Suprapubic skin (tissue), 4 donors: Measurements from ENCODE around the gene NREP. TPM values are rescaled to one million over a fixed set of nuclear protein-coding genes. Genes with fewer than 3 reads are reported as not detected.

ENCODE experiments used
- DNase-seq, 2 donors: peaks; one replicate each; pipeline ENCODE4 v3.0.0-alpha.2; 2019; ENCODE audit warnings: low spot score in 2 of 2
- H3K27ac ChIP-seq: fragments of 200-600 bp; sonication (generic); one replicate; pipeline ENCODE4 v1.5.1; 2019
- H3K27me3 ChIP-seq: fragments of 200-600 bp; sonication (generic); one replicate; pipeline ENCODE4 v1.5.1; 2019
- H3K36me3 ChIP-seq: fragments of 200-600 bp; sonication (generic); one replicate; pipeline ENCODE4 v1.5.1; 2019
- H3K4me1 ChIP-seq: fragments of 200-600 bp; sonication (generic); one replicate; pipeline ENCODE4 v1.5.1; 2019
- H3K4me3 ChIP-seq: fragments of 200-600 bp; sonication (generic); one replicate; pipeline ENCODE4 v1.5.1; 2019; ENCODE audit warnings: mild to moderate bottlenecking
- H3K9me3 ChIP-seq: fragments of 200-600 bp; sonication (generic); one replicate; pipeline ENCODE4 v1.5.1; 2019
- EP300 ChIP-seq: sonication (generic); formaldehyde crosslinking; IDR thresholded peaks from one replicate; pipeline ENCODE4 v1.6.1; 2017; ENCODE audit warnings: antibody characterized with exemption
- POLR2A ChIP-seq, 2 donors: fragments of 450-650 bp; IDR thresholded peaks; one replicate each; pipeline ENCODE4 v1.6.1; 2017; ENCODE audit warnings: antibody characterized with exemption in 2 of 2, mild to moderate bottlenecking in 2 of 2, moderate library complexity in 2 of 2
- POLR2AphosphoS5 ChIP-seq, 3 donors: sonication (generic); formaldehyde crosslinking; IDR thresholded peaks; one replicate each; pipeline ENCODE4 v1.6.1; 2017; ENCODE audit warnings: antibody characterized with exemption in 3 of 3
- WGBS: methylation state at CpG from one replicate; pipeline ENCODE4 v1.1.5; 2018; 5-methylcytosine and 5-hydroxymethylcytosine counted together
- total RNA-seq, 4 donors: library from RNA; depleted of rRNA; stranded (reverse); fragments of >200 nt; gene quantifications; one replicate each; pipeline ENCODE4 v1.1.0, GENCODE V29; 2016
- TF ChIP-seq, protein P1 (sequence below), 2 donors: fragments of 200-600 bp in 1 of 2; fragments of 450-650 bp in 1 of 2; sonication (generic) in 1 of 2; IDR thresholded peaks; one replicate each; pipeline ENCODE4 v1.5.1; 2016 to 2019; ENCODE audit warnings: antibody characterized with exemption in 2 of 2, mild to moderate bottlenecking in 1 of 2, moderate library complexity in 1 of 2

Gene NREP
- total RNA-seq, 4 donors from 2014 or later, result 7.0 to 10.1 (median 8.3) TPM

DNA sequence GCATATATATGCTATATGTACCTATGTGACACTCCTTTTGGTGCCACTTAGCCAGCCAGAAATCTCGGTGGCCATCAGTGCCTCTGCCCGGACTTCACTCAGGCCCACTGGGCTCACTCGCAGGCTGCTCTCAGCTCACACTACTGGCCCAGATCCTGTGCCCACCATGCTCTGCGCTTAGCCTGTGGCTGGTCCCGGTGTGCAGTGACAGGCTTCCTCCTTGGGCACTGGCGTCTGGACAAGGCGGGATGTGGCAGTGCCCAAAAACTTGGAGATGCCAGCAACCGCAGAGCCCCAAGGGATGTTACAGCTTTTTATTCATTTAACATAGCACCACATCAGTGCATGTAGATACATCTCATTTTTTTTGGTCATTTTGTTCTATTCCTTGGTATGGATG is 77.4 kb downstream of the NREP start:
- no peak for DNase-seq
- 92% methylated on average over 8 of the region's 8 CpGs for WGBS
- H3K4me3 ChIP-seq, result no peak overlapping the region

More for the DNA sequence above, 77.4 kb downstream of the NREP start:
- Histone ChIP-seq H3K4me1 (peaks cover 34% of the 10 kb centered on the region), H3K27me3 (no peaks in the 10 kb centered on the region), H3K36me3 (no peaks in the 10 kb centered on the region), H3K9me3 (no peaks in the 10 kb centered on the region), H3K27ac (no peak overlapping the region)
- no peak for TF ChIP-seq POLR2AphosphoS5 (IDR thresholded peaks at IDR 0.05)
- no peak for TF ChIP-seq EP300
- TF ChIP-seq POLR2A (IDR thresholded peaks at IDR 0.05), result no peak
- TF ChIP-seq, protein P1, sequence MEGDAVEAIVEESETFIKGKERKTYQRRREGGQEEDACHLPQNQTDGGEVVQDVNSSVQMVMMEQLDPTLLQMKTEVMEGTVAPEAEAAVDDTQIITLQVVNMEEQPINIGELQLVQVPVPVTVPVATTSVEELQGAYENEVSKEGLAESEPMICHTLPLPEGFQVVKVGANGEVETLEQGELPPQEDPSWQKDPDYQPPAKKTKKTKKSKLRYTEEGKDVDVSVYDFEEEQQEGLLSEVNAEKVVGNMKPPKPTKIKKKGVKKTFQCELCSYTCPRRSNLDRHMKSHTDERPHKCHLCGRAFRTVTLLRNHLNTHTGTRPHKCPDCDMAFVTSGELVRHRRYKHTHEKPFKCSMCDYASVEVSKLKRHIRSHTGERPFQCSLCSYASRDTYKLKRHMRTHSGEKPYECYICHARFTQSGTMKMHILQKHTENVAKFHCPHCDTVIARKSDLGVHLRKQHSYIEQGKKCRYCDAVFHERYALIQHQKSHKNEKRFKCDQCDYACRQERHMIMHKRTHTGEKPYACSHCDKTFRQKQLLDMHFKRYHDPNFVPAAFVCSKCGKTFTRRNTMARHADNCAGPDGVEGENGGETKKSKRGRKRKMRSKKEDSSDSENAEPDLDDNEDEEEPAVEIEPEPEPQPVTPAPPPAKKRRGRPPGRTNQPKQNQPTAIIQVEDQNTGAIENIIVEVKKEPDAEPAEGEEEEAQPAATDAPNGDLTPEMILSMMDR (IDR thresholded peaks at IDR 0.05), result no peak

Other genes with a start within 250 kb of the NREP start
- 1 to 10 TPM; 2.2 to 6.4 (median 3.2) TPM for gene STARD4, start 244.7 kb downstream of the NREP start, total RNA-seq